Measurements from ENCODE around the gene HBA2. TPM values are rescaled to one million over a fixed set of nuclear protein-coding genes. Genes with fewer than 3 reads are reported as not detected.
"Not testable (repeated sequence)": the region's sequence is repeated elsewhere in the genome, so short reads cannot be mapped to it uniquely, and the experiment has no call there.

Gene HBA2
- total RNA-seq, 1 donor from 2014 or later: not detected

- no peak overlapping the region for H3K4me2 ChIP-seq
- H3K9me3 Mint-ChIP-seq: peaks cover 7% of the 10 kb centered on the region
- no peak overlapping the region for H2AFZ ChIP-seq (replicated peaks)
- H3K27me3 Mint-ChIP-seq (ENCODE audit: insufficient read depth, low read depth): peaks cover 71% of the 10 kb centered on the region
- peaks cover 4% of the 10 kb centered on the region for H3F3A ChIP-seq (ENCODE audit: low read depth)
- H3K4me3 Mint-ChIP-seq: peak overlapping the region; percentile 64
- no peaks in the 10 kb centered on the region for H3K9me3 ChIP-seq (ENCODE audit: low read depth)
- DNase-seq (ENCODE audit: low spot score): no peak
- H3K4me1 ChIP-seq: peaks cover 5% of the 10 kb centered on the region
- peaks cover 92% of the 10 kb centered on the region for H3K27me3 ChIP-seq
- TF ChIP-seq EZH2 (IDR thresholded peaks at IDR 0.05) (no peak), CTCF (IDR thresholded peaks at IDR 0.05) (no peak), EZH2phosphoT487 (IDR thresholded peaks at IDR 0.05) (no peak)
- H3K4me3 ChIP-seq: no peak overlapping the region
- H3K36me3 ChIP-seq: no peaks in the 10 kb centered on the region
- no peak overlapping the region for H3K9ac ChIP-seq
- H3K4me1 Mint-ChIP-seq: peaks cover 6% of the 10 kb centered on the region
- no peak overlapping the region for H3K27ac Mint-ChIP-seq
- H4K20me1 ChIP-seq (ENCODE audit: low read depth): peaks cover 72% of the 10 kb centered on the region
- H3K36me3 Mint-ChIP-seq: peaks cover 3% of the 10 kb centered on the region
- H3K27ac ChIP-seq: no peak overlapping the region
- no peaks in the 10 kb centered on the region for H3K79me2 ChIP-seq (ENCODE audit: low read depth)
These were observed 1.9 kb upstream of the HBA2 start for GRCh38 chr16:170788-171187.

- peak; percentile 50 for TF ChIP-seq EZH2phosphoT487 (IDR thresholded peaks at IDR 0.05)
- Histone ChIP-seq H4K20me1 (ENCODE audit: low read depth) (peaks cover 61% of the 10 kb centered on the region), H3K27me3 (peaks cover 89% of the 10 kb centered on the region)
- not testable (repeated sequence) for H3K27ac Mint-ChIP-seq; H3F3A ChIP-seq (ENCODE audit: low read depth); H3K36me3 Mint-ChIP-seq; H3K4me1 ChIP-seq; H3K27ac ChIP-seq; H3K4me3 ChIP-seq; H3K9me3 Mint-ChIP-seq; H2AFZ ChIP-seq (replicated peaks); DNase-seq (ENCODE audit: low spot score); H3K9me3 ChIP-seq (ENCODE audit: low read depth); H3K79me2 ChIP-seq (ENCODE audit: low read depth); H3K36me3 ChIP-seq; H3K9ac ChIP-seq; H3K4me2 ChIP-seq; H3K4me1 Mint-ChIP-seq
- H3K27me3 Mint-ChIP-seq (ENCODE audit: insufficient read depth, low read depth): peaks cover 63% of the 10 kb centered on the region
- peak overlapping the region; percentile 27 for H3K4me3 Mint-ChIP-seq
These were observed 657 bp downstream of the HBA2 start for GRCh38 chr16:173211-173854.

- H3K9ac ChIP-seq; H3K27ac ChIP-seq; H3K4me3 ChIP-seq; H3K36me3 ChIP-seq; H3K79me2 ChIP-seq (ENCODE audit: low read depth); H3K4me1 Mint-ChIP-seq; H3K27ac Mint-ChIP-seq; H3K36me3 Mint-ChIP-seq; H3F3A ChIP-seq (ENCODE audit: low read depth); DNase-seq (ENCODE audit: low spot score); H3K4me2 ChIP-seq; H3K9me3 Mint-ChIP-seq; H2AFZ ChIP-seq (replicated peaks); H3K4me1 ChIP-seq; H3K9me3 ChIP-seq (ENCODE audit: low read depth): not testable (repeated sequence)
- TF ChIP-seq EZH2 (IDR thresholded peaks at IDR 0.05) (peak; percentile 12), EZH2phosphoT487 (IDR thresholded peaks at IDR 0.05) (peak; percentile 65)
- Mint-ChIP-seq H3K4me3 (peak overlapping the region; percentile 17), H3K27me3 (ENCODE audit: insufficient read depth, low read depth) (peaks cover 62% of the 10 kb centered on the region)
- Histone ChIP-seq H4K20me1 (ENCODE audit: low read depth) (peaks cover 60% of the 10 kb centered on the region), H3K27me3 (peaks cover 89% of the 10 kb centered on the region)
These were observed 1.5 kb downstream of the HBA2 start for GRCh38 chr16:173928-174769.

- no peak for DNase-seq (ENCODE audit: low spot score)
- TF ChIP-seq EZH2phosphoT487 (IDR thresholded peaks at IDR 0.05): no peak
- TF ChIP-seq EZH2 (IDR thresholded peaks at IDR 0.05): no peak
- no peak for TF ChIP-seq CTCF (IDR thresholded peaks at IDR 0.05)
- Histone ChIP-seq H3K27ac (no peak overlapping the region), H3K4me3 (no peak overlapping the region), H3K79me2 (ENCODE audit: low read depth) (no peaks in the 10 kb centered on the region), H3K9me3 (ENCODE audit: low read depth) (no peaks in the 10 kb centered on the region), H3F3A (ENCODE audit: low read depth) (peaks cover 12% of the 10 kb centered on the region), H3K4me2 (no peak overlapping the region), H3K36me3 (no peaks in the 10 kb centered on the region), H3K9ac (no peak overlapping the region), H3K4me1 (no peaks in the 10 kb centered on the region), H4K20me1 (ENCODE audit: low read depth) (peaks cover 63% of the 10 kb centered on the region), H2AFZ (replicated peaks) (no peak overlapping the region), H3K27me3 (peaks cover 89% of the 10 kb centered on the region)
- Mint-ChIP-seq H3K27ac (no peak overlapping the region), H3K4me1 (peaks cover 10% of the 10 kb centered on the region), H3K36me3 (peaks cover 3% of the 10 kb centered on the region), H3K27me3 (ENCODE audit: insufficient read depth, low read depth) (peaks cover 60% of the 10 kb centered on the region), H3K9me3 (peaks cover 5% of the 10 kb centered on the region), H3K4me3 (peak overlapping the region; percentile 53)
These were observed 2.6 kb downstream of the HBA2 start for GRCh38 chr16:175011-175949.

Measured in neural progenitor cell (in vitro differentiated cells).